HCT116 (cell line): Measurements from ENCODE around the gene WBP2NL. TPM values are rescaled to one million over a fixed set of nuclear protein-coding genes. Genes with fewer than 3 reads are reported as not detected.

Source experiments
- ATAC-seq: fragments of 200-7000 bp; cut with Tn5 transposase; 2 replicates; pipeline ENCODE4 v1.9.1; 2020; ENCODE audit warnings: mild to moderate bottlenecking, moderate library complexity
- BruUV-seq: library from RNA; stranded (reverse); fragments of 400-500 nt; replicated peaks from 2 replicates; lab custom pipeline; 2021; lab: Mats Ljungman, UMichigan
- CTCF ChIA-PET: fragments of 300-600 bp; sonication (Branson Sonifier 250); formaldehyde crosslinking; loops from one replicate; lab custom pipeline; 2021; ENCODE audit warnings: antibody characterized with exemption; lab: Charles Lee
- POLR2A ChIA-PET: fragments of 300-600, 350-600 bp; sonication (Branson Sonifier 250); formaldehyde crosslinking; loops from one replicate; lab custom pipeline; 2021; ENCODE audit warnings: antibody characterized with exemption; lab: Charles Lee
- RAD21 ChIA-PET, 2 experiments: fragments of 300-600 bp; sonication (Branson Sonifier 250); formaldehyde crosslinking; loops; one replicate each; lab custom pipeline; 2023; ENCODE audit warnings: low total read pairs in 2 of 2; ENCODE audit not compliant: uncharacterized antibody in 2 of 2, unreplicated experiment in 2 of 2, low non-redundant PET in 1 of 2; lab: Charles Lee
- DNase-seq: peaks from one replicate; pipeline ENCODE4 v3.0.0-alpha.2; 2010; ENCODE audit warnings: low read depth, low spot score
- H2AFZ ChIP-seq: fragments of 200-600 bp; shearing (Covaris generic), sonication (generic); 2 replicates; pipeline ENCODE4 v1.6.1; 2017; ENCODE audit warnings: low read depth, mixed run types, mixed read lengths, antibody characterized with exemption, low read length; ENCODE audit not compliant: poor library complexity, severe bottlenecking
- H3K27ac ChIP-seq: 2 replicates; pipeline ENCODE4 v1.5.1; 2012; ENCODE audit warnings: low read depth, low read length
- H3K27me3 ChIP-seq: fragments of 200-600 bp; sonication (generic); 2 replicates; pipeline ENCODE4 v1.6.1; 2016; ENCODE audit warnings: mixed run types, low read length, mixed read lengths; ENCODE audit not compliant: insufficient read depth
- H3K36me3 ChIP-seq, 2 experiments: fragments of 200-500 bp in 1 of 2; fragments of 200-600 bp in 1 of 2; sonication (Bioruptor generic) in 1 of 2; sonication (generic) in 1 of 2; 2 replicates each; pipeline versions ENCODE4 v1.5.1 to v1.6.1; 2014 to 2016; ENCODE audit warnings: low read length in 2 of 2, inconsistent platforms in 1 of 2, mixed read lengths in 1 of 2, mixed run types in 1 of 2; ENCODE audit not compliant: insufficient read depth in 2 of 2, control insufficient read depth in 1 of 2
- H3K4me1 ChIP-seq, 2 experiments: fragments of 200-600 bp in 1 of 2; sonication (generic) in 1 of 2; 2 replicates each; pipeline versions ENCODE4 v1.5.1 to v1.6.1; 2012 to 2017; ENCODE audit warnings: low read length in 2 of 2, inconsistent platforms in 1 of 2, mild to moderate bottlenecking in 1 of 2, mixed read lengths in 1 of 2, mixed run types in 1 of 2, moderate library complexity in 1 of 2; ENCODE audit not compliant: insufficient read depth in 2 of 2, control insufficient read depth in 1 of 2
- H3K4me2 ChIP-seq: fragments of 200-600 bp; sonication (generic); 2 replicates; pipeline ENCODE4 v1.6.1; 2017; ENCODE audit warnings: mixed run types, low read length, mixed read lengths
- H3K4me3 ChIP-seq, 2 experiments: fragments of 200-600 bp in 1 of 2; sonication (generic) in 1 of 2; replicated peaks in 1 of 2; 2 replicates each; pipeline ENCODE4 v1.5.1; 2011 to 2016; ENCODE audit warnings: low read length in 2 of 2, control low read depth in 1 of 2, low read depth in 1 of 2, mild to moderate bottlenecking in 1 of 2, mixed read lengths in 1 of 2, mixed run types in 1 of 2
- H3K79me2 ChIP-seq: fragments of 200-600 bp; sonication (generic); 2 replicates; pipeline ENCODE4 v1.6.1; 2017; ENCODE audit warnings: mild to moderate bottlenecking, mixed run types, low read length, moderate library complexity, mixed read lengths; ENCODE audit not compliant: insufficient read depth
- H3K9ac ChIP-seq: fragments of 200-600 bp; sonication (generic); 2 replicates; pipeline ENCODE4 v1.6.1; 2016; ENCODE audit warnings: low read length, mixed read lengths
- H3K9me2 ChIP-seq: fragments of 200-600 bp; sonication (generic), shearing (Covaris generic); 2 replicates; pipeline ENCODE4 v1.6.1; 2017; ENCODE audit warnings: mixed run types, mild to moderate bottlenecking, moderate library complexity; ENCODE audit not compliant: insufficient read depth
- H3K9me3 ChIP-seq, 2 experiments: fragments of 200-500 bp in 1 of 2; fragments of 200-600 bp in 1 of 2; sonication (Bioruptor generic) in 1 of 2; sonication (generic) in 1 of 2; 2 replicates each; pipeline ENCODE4 v1.6.1; 2014 to 2017; ENCODE audit warnings: low read length in 2 of 2, mixed read lengths in 2 of 2, inconsistent platforms in 1 of 2, low read depth in 1 of 2, mild to moderate bottlenecking in 1 of 2, mixed run types in 1 of 2, moderate library complexity in 1 of 2; ENCODE audit not compliant: control insufficient read depth in 1 of 2, insufficient read depth in 1 of 2
- H4K20me1 ChIP-seq: fragments of 200-600 bp; sonication (generic), shearing (Covaris generic); 2 replicates; pipeline ENCODE4 v1.6.1; 2017; ENCODE audit warnings: mixed run types, mild to moderate bottlenecking, moderate library complexity; ENCODE audit not compliant: insufficient read depth
- CEBPB ChIP-seq: IDR thresholded peaks from 2 replicates; pipeline ENCODE4 v1.6.1; 2012; ENCODE audit warnings: low read depth
- ELF1 ChIP-seq: IDR thresholded peaks from 2 replicates; pipeline ENCODE4 v1.6.1; 2012; ENCODE audit warnings: low read depth, borderline replicate concordance
- EZH2 ChIP-seq: fragments of 200-600 bp; sonication (generic); IDR thresholded peaks from 2 replicates; pipeline ENCODE4 v1.6.1; 2017; ENCODE audit warnings: antibody characterized with exemption, mixed run types
- EZH2phosphoT487 ChIP-seq: fragments of 200-600 bp; IDR thresholded peaks from 2 replicates; pipeline ENCODE4 v1.6.1; 2018; ENCODE audit warnings: antibody characterized with exemption, borderline replicate concordance
- FOSL1 ChIP-seq: IDR thresholded peaks from 2 replicates; pipeline ENCODE4 v1.6.1; 2012; ENCODE audit warnings: low read depth
- JUND ChIP-seq: IDR thresholded peaks from 2 replicates; pipeline ENCODE4 v1.6.1; 2012
- MAX ChIP-seq: IDR thresholded peaks from 2 replicates; pipeline ENCODE4 v1.6.1; 2012
- POLR2A ChIP-seq: IDR thresholded peaks from 2 replicates; pipeline ENCODE4 v1.7.0; 2011; ENCODE audit warnings: borderline replicate concordance; ENCODE audit not compliant: insufficient read depth, insufficient read length; ENCODE audit errors: extremely low read depth
- POLR2AphosphoS5 ChIP-seq: IDR thresholded peaks from 2 replicates; pipeline ENCODE4 v1.6.1; 2011; ENCODE audit warnings: mild to moderate bottlenecking, low read depth, low read length, moderate library complexity
- RAD21 ChIP-seq: IDR thresholded peaks from 2 replicates; pipeline ENCODE4 v1.6.1; 2012; ENCODE audit warnings: low read depth, mild to moderate bottlenecking
- SRF ChIP-seq: IDR thresholded peaks from 2 replicates; pipeline ENCODE4 v1.6.1; 2012; ENCODE audit warnings: low read depth
- TCF7L2 ChIP-seq: IDR thresholded peaks from 2 replicates; pipeline ENCODE4 v1.7.0; 2011; ENCODE audit warnings: borderline replicate concordance, inconsistent platforms; ENCODE audit not compliant: insufficient read depth, insufficient read length; ENCODE audit errors: extremely low read depth
- ZBTB33 ChIP-seq: IDR thresholded peaks from 2 replicates; pipeline ENCODE4 v1.6.1; 2011; ENCODE audit warnings: mild to moderate bottlenecking, low read length, moderate library complexity; ENCODE audit not compliant: insufficient replicate concordance; ENCODE audit errors: extremely low read depth
- ZFX ChIP-seq: fragments of 450-650 bp; IDR thresholded peaks from 2 replicates; pipeline ENCODE4 v1.6.1; 2017
- ZNF274 ChIP-seq: fragments of 200-500 bp; sonication (Bioruptor generic); IDR thresholded peaks from 2 replicates; pipeline ENCODE4 v1.6.1; 2014; ENCODE audit warnings: mild to moderate bottlenecking, low read depth, low read length, inconsistent platforms
- intact Hi-C: fragments of 100-400 bp; cut with micrococcal nuclease; formaldehyde crosslinking; loops from 2 replicates; pipeline ENCODE4 v1.10.0; 2022
- total RNA-seq: library from RNA; stranded (reverse); gene quantifications from one replicate; pipeline ENCODE4 v1.2.1, GENCODE V29; 2021; ENCODE audit not compliant: unreplicated experiment

Gene WBP2NL
- total RNA-seq, 1 experiment from 2014 or later = not detected

GRCh38 chr22:41996826-41997225 lies 1.8 kb upstream of the WBP2NL start:
- ChIA-PET RAD21 (no interaction called here), CTCF (no interaction called here)
- no TSS peak for BruUV-seq

More at GRCh38 chr22:41996826-41997225, 1.8 kb upstream of the WBP2NL start:
- no peaks in the 10 kb centered on the region for H4K20me1 ChIP-seq
- H3K4me3 ChIP-seq = no peak overlapping the region
- no peak overlapping the region for H3K9ac ChIP-seq
- no peaks in the 10 kb centered on the region for H3K27me3 ChIP-seq
- H3K27ac ChIP-seq = no peak overlapping the region
- no peaks in the 10 kb centered on the region for H3K9me3 ChIP-seq
- intact Hi-C loops = no loop called here
- H3K4me1 ChIP-seq = no peaks in the 10 kb centered on the region
- DNase-seq = no peak
- TF ChIP-seq JUND (no peak), ZBTB33 (no peak), SRF (no peak), TCF7L2 (no peak), POLR2A (no peak), POLR2AphosphoS5 (no peak), ZFX (no peak), CEBPB (no peak), ELF1 (no peak), MAX (no peak), FOSL1 (no peak), RAD21 (no peak), ZNF274 (no peak), EZH2 (no peak), EZH2phosphoT487 (no peak)
- no peaks in the 10 kb centered on the region for H3K79me2 ChIP-seq
- no peak overlapping the region for H2AFZ ChIP-seq
- H3K36me3 ChIP-seq = no peaks in the 10 kb centered on the region; a peak in 1 of 4 replicates
- no peak for ATAC-seq
- H3K4me2 ChIP-seq = no peak overlapping the region
- H3K9me2 ChIP-seq = no peaks in the 10 kb centered on the region
- POLR2A ChIA-PET = no interaction called here
